ENCODE measurements around the gene TBX21. TPM values are rescaled to one million over a fixed set of nuclear protein-coding genes. Genes with fewer than 3 reads are reported as not detected.

Gene TBX21
- total RNA-seq, 1 donor from 2014 or later, result not detected

DNA sequence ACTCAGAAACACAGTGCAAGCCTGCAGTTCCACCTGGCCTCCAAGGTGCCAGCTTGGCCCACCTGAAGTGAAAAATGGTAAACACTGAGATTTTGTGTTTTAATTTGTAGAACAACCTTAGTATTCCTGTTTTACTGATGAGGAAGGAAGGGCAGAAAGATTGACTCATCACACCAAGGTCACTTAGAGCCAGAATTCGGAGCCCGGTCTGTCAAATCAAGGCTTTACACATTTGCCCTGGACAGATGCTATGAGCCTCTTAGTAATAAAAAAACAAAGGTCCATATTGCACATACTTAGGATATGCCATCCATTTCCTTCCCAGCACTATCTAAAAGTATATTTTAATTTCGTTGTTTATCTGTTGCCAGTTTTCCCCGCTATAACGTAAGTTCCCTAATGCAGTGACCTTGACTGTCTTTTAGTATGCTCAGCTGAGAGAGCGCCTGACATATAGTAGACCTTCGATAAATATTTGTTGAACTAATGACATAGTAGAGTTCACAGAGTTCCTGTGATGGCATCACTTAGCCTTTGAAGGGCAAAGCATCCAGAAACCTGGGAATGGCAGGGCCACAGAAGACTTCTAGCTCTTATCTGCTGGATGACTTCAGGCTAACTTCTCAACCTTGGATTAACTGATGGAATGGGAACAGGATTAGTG lies 46.2 kb upstream of the TBX21 start:
- H3K36me3 ChIP-seq (ENCODE audit: control insufficient read depth, insufficient read depth, low read length), result peaks cover 3% of the 10 kb centered on the region
- H3K4me3 ChIP-seq (ENCODE audit: low read depth, low read length), result no peak overlapping the region
- DNase-seq (ENCODE audit: low read depth), result no peak
- TF ChIP-seq, protein P1, sequence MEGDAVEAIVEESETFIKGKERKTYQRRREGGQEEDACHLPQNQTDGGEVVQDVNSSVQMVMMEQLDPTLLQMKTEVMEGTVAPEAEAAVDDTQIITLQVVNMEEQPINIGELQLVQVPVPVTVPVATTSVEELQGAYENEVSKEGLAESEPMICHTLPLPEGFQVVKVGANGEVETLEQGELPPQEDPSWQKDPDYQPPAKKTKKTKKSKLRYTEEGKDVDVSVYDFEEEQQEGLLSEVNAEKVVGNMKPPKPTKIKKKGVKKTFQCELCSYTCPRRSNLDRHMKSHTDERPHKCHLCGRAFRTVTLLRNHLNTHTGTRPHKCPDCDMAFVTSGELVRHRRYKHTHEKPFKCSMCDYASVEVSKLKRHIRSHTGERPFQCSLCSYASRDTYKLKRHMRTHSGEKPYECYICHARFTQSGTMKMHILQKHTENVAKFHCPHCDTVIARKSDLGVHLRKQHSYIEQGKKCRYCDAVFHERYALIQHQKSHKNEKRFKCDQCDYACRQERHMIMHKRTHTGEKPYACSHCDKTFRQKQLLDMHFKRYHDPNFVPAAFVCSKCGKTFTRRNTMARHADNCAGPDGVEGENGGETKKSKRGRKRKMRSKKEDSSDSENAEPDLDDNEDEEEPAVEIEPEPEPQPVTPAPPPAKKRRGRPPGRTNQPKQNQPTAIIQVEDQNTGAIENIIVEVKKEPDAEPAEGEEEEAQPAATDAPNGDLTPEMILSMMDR (IDR thresholded peaks at IDR 0.05; ENCODE audit: insufficient read depth, low read length, poor library complexity, severe bottlenecking), result no peak
- no peaks in the 10 kb centered on the region for H3K27me3 ChIP-seq (ENCODE audit: control insufficient read depth, insufficient read depth, low read length)

DNA sequence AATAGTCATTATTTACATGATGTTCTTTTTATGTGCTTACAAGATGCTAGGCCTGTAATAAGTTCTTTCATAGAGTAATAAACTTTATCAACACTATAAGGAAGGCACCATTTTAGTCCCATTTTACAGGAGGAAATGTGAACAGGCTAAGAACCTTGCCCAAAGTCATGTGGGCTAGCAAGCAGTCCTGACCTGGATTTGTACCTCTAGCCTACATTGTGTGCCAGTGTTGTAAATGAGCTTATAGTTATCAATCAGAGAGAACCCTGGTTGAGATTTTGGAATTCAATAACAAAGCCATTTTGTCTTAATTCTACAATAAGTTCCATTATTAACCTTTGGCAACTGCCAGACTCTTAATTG lies 45.7 kb upstream of the TBX21 start:
- TF ChIP-seq, protein P1 (IDR thresholded peaks at IDR 0.05; ENCODE audit: insufficient read depth, low read length, poor library complexity, severe bottlenecking), result no peak
- Histone ChIP-seq H3K27me3 (ENCODE audit: control insufficient read depth, insufficient read depth, low read length) (no peaks in the 10 kb centered on the region), H3K4me3 (ENCODE audit: low read depth, low read length) (no peak overlapping the region), H3K36me3 (ENCODE audit: control insufficient read depth, insufficient read depth, low read length) (peaks cover 3% of the 10 kb centered on the region)
- DNase-seq (ENCODE audit: low read depth), result no peak

DNA sequence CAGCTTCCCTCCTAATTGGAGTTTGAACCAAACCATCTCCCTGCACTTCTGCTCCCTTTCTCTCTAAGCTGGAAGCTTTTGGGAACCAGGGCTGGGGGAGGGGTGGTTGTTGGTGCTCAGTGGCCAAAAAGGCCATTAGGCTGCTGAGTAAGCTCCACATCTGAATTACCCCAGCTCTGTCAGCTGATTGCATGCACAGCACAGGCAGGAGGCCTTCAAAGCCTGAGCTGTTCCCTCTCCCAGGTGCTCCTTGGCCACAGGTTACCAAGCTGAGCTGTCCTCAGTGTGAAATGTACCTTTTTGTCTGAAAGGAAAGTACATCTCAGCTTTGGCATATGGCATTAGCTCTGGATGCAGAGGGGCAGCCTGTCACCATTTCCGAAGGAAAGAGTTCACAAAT lies 45.3 kb upstream of the TBX21 start:
- H3K4me3 ChIP-seq (ENCODE audit: low read depth, low read length), result no peak overlapping the region
- TF ChIP-seq, protein P1 (IDR thresholded peaks at IDR 0.05; ENCODE audit: insufficient read depth, low read length, poor library complexity, severe bottlenecking), result no peak
- no peak for DNase-seq (ENCODE audit: low read depth)
- peaks cover 2% of the 10 kb centered on the region for H3K36me3 ChIP-seq (ENCODE audit: control insufficient read depth, insufficient read depth, low read length)
- no peaks in the 10 kb centered on the region for H3K27me3 ChIP-seq (ENCODE audit: control insufficient read depth, insufficient read depth, low read length)

DNA sequence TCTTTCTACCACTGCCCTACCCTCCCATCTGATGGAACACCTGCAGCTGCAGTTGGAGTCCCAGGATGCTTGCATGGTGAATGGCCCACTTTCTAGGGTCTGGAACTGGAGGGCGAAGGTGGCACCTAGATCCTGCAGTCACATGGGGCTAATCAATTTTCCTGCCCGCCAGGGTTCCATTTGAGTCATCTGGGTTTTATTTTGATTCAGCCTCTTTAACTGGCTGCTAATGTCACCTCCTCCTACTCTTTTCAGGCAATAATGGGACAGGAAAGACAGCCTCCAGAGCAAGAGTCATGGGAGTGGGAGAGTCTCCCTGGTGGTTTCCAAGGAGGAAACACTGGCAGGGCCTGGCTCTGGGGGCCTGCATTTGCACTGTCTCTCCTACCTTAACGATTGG lies 42.9 kb upstream of the TBX21 start:
- DNase-seq (ENCODE audit: low read depth), result no peak
- H3K4me3 ChIP-seq (ENCODE audit: low read depth, low read length), result no peak overlapping the region
- TF ChIP-seq, protein P1 (IDR thresholded peaks at IDR 0.05; ENCODE audit: insufficient read depth, low read length, poor library complexity, severe bottlenecking), result no peak
- H3K27me3 ChIP-seq (ENCODE audit: control insufficient read depth, insufficient read depth, low read length), result no peaks in the 10 kb centered on the region
- no peaks in the 10 kb centered on the region for H3K36me3 ChIP-seq (ENCODE audit: control insufficient read depth, insufficient read depth, low read length)

DNA sequence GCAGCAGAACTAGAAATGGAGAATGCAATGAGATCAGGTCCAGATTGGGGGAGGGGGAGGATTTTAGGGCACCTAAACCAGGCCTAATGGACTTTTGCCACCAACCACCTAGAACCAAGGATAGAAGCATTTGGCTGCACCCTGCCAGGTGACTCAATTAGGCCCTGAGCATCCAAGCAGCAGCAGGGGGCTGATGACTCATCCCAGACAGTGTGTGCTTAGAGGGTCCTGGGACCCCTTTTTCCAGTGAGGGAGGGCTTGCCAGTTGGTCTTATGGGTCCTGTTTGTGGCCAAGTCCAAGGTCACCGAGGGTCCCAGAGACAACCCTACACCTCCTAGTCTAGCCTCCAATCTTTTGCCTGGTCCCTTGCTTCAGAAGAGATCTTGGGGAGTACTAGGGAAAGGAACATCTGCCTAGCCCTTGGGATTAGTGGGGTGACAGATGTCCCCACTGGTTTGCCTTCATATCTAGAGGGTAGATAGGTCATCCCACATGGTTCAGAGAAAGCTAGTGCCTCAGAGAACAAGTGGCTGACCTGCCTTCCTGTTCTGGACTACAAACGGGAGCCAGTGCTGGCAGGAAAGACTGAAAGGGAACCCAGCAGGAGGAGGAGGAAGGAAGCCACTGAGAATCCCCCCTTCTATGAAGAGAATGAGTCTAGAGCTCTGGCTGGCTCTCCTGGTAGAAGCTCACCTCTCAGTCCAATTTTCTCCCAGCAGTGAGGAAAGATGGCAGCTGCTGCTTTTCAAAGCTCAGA lies 40.7 kb upstream of the TBX21 start:
- no peak overlapping the region for H3K4me3 ChIP-seq (ENCODE audit: low read depth, low read length)
- no peaks in the 10 kb centered on the region for H3K36me3 ChIP-seq (ENCODE audit: control insufficient read depth, insufficient read depth, low read length)
- DNase-seq (ENCODE audit: low read depth), result no peak
- H3K27me3 ChIP-seq (ENCODE audit: control insufficient read depth, insufficient read depth, low read length), result no peaks in the 10 kb centered on the region
- TF ChIP-seq, protein P1 (IDR thresholded peaks at IDR 0.05; ENCODE audit: insufficient read depth, low read length, poor library complexity, severe bottlenecking), result no peak
